H9 (cell line): ENCODE data around the gene DOCK9. TPM values are rescaled to one million over a fixed set of nuclear protein-coding genes. Genes with fewer than 3 reads are reported as not detected.
A peak's percentile ranks its signal among the peaks of the same experiment; 100 is the strongest.

ENCODE experiments used
- DNase-seq: peaks from one replicate; pipeline ENCODE4 v3.0.0-alpha.2; 2017
- H2AFZ ChIP-seq: one replicate; pipeline ENCODE4 v1.6.1; 2013; ENCODE audit warnings: mild to moderate bottlenecking, low read length, control low read depth, moderate library complexity
- H2AK5ac ChIP-seq: 2 replicates; pipeline ENCODE4 v1.6.1; 2013; ENCODE audit warnings: low read length, control low read depth, mixed read lengths; ENCODE audit not compliant: insufficient read length
- H2BK120ac ChIP-seq: one replicate; pipeline ENCODE4 v1.6.1; 2013; ENCODE audit warnings: low read depth, mild to moderate bottlenecking, low read length, control low read depth, inconsistent platforms; ENCODE audit not compliant: poor library complexity, severe bottlenecking
- H2BK12ac ChIP-seq: 2 replicates; pipeline ENCODE4 v1.6.1; 2013; ENCODE audit warnings: low read length, control low read depth, mixed read lengths, low read depth; ENCODE audit not compliant: insufficient read length
- H2BK15ac ChIP-seq: 2 replicates; pipeline ENCODE4 v1.6.1; 2013; ENCODE audit warnings: low read depth, low read length, control low read depth
- H2BK20ac ChIP-seq: one replicate; pipeline ENCODE4 v1.6.1; 2013; ENCODE audit warnings: low read depth, mild to moderate bottlenecking, low read length, control low read depth, inconsistent platforms; ENCODE audit not compliant: poor library complexity, severe bottlenecking
- H2BK5ac ChIP-seq: 2 replicates; pipeline ENCODE4 v1.6.1; 2013; ENCODE audit warnings: low read length, control low read depth, mixed read lengths; ENCODE audit not compliant: insufficient read length
- H3K14ac ChIP-seq: 2 replicates; pipeline ENCODE4 v1.6.1; 2013; ENCODE audit warnings: low read length, control low read depth; ENCODE audit not compliant: insufficient read depth
- H3K18ac ChIP-seq: 2 replicates; pipeline ENCODE4 v1.6.1; 2013; ENCODE audit warnings: low read depth, mild to moderate bottlenecking, mixed read lengths, low read length, control low read depth; ENCODE audit not compliant: insufficient read length
- H3K23ac ChIP-seq: 2 replicates; pipeline ENCODE4 v1.6.1; 2013; ENCODE audit warnings: low read length, control low read depth, mixed read lengths, low read depth; ENCODE audit not compliant: insufficient read length
- H3K23me2 ChIP-seq: 2 replicates; pipeline ENCODE4 v1.6.1; 2013; ENCODE audit warnings: low read depth, mild to moderate bottlenecking, mixed read lengths, low read length, control low read depth; ENCODE audit not compliant: insufficient read length, poor library complexity, severe bottlenecking
- H3K27ac ChIP-seq: 2 replicates; pipeline ENCODE4 v1.5.1; 2013; ENCODE audit warnings: low read length, control low read depth, mixed read lengths, low read depth; ENCODE audit not compliant: insufficient read length
- H3K27me3 ChIP-seq: 2 replicates; pipeline ENCODE4 v1.6.1; 2013; ENCODE audit warnings: low read length, control low read depth, inconsistent platforms; ENCODE audit not compliant: insufficient read depth
- H3K4ac ChIP-seq: 2 replicates; pipeline ENCODE4 v1.6.1; 2013; ENCODE audit warnings: low read depth, mild to moderate bottlenecking, control low read depth, inconsistent platforms, low read length, moderate library complexity
- H3K4me1 ChIP-seq: 2 replicates; pipeline ENCODE4 v1.6.1; 2013; ENCODE audit warnings: low read length, control low read depth, inconsistent platforms; ENCODE audit not compliant: insufficient read depth
- H3K4me2 ChIP-seq: 2 replicates; pipeline ENCODE4 v1.6.1; 2013; ENCODE audit warnings: low read length, control low read depth, mixed read lengths; ENCODE audit not compliant: insufficient read length, insufficient read depth
- H3K56ac ChIP-seq: 2 replicates; pipeline ENCODE4 v1.6.1; 2013; ENCODE audit warnings: low read depth, mild to moderate bottlenecking, mixed read lengths, low read length, control low read depth; ENCODE audit not compliant: insufficient read length
- H3K79me1 ChIP-seq: 2 replicates; pipeline ENCODE4 v1.6.1; 2013; ENCODE audit warnings: low read depth, mild to moderate bottlenecking, moderate library complexity, low read length, control low read depth, inconsistent platforms; ENCODE audit not compliant: insufficient read depth, poor library complexity, severe bottlenecking
- H3K79me2 ChIP-seq: 2 replicates; pipeline ENCODE4 v1.6.1; 2013; ENCODE audit warnings: low read length, control low read depth, inconsistent platforms; ENCODE audit not compliant: insufficient read depth
- H3K9ac ChIP-seq: 2 replicates; pipeline ENCODE4 v1.6.1; 2013; ENCODE audit warnings: low read length, control low read depth, mixed read lengths; ENCODE audit not compliant: insufficient read length; ENCODE audit errors: extremely low read depth
- H3K9me3 ChIP-seq: one replicate; pipeline ENCODE4 v1.6.1; 2013; ENCODE audit warnings: low read depth, low read length, inconsistent platforms; ENCODE audit not compliant: control insufficient read depth
- H3T11ph ChIP-seq: one replicate; pipeline ENCODE4 v1.6.1; 2013; ENCODE audit warnings: mild to moderate bottlenecking, low read length, control low read depth, inconsistent platforms
- H4K20me1 ChIP-seq: one replicate; pipeline ENCODE4 v1.6.1; 2013; ENCODE audit not compliant: control insufficient read depth, insufficient read length, insufficient read depth
- H4K5ac ChIP-seq: 2 replicates; pipeline ENCODE4 v1.6.1; 2013; ENCODE audit warnings: low read depth, mild to moderate bottlenecking, mixed read lengths, low read length, control low read depth; ENCODE audit not compliant: insufficient read length
- H4K8ac ChIP-seq: replicated peaks from 2 replicates; pipeline ENCODE4 v1.6.1; 2013; ENCODE audit warnings: low read length, control low read depth, mixed read lengths, low read depth; ENCODE audit not compliant: insufficient read length
- H4K91ac ChIP-seq: 2 replicates; pipeline ENCODE4 v1.6.1; 2013; ENCODE audit warnings: low read depth, mild to moderate bottlenecking, moderate library complexity, mixed read lengths, low read length, control low read depth; ENCODE audit not compliant: insufficient read length
- H3K27ac Mint-ChIP-seq, 3 experiments: 2 replicates in 2 of 3; 3 replicates in 1 of 3; pipeline ENCODE4 v1.8.0; 2020 to 2021; ENCODE audit warnings: mixed read lengths in 3 of 3, mild to moderate bottlenecking in 1 of 3, moderate library complexity in 1 of 3
- H3K27me3 Mint-ChIP-seq: 2 replicates; pipeline ENCODE4 v1.8.0; 2021; ENCODE audit warnings: low read depth, mild to moderate bottlenecking, moderate library complexity, mixed read lengths
- H3K36me3 Mint-ChIP-seq, 3 experiments: 2 replicates in 2 of 3; 3 replicates in 1 of 3; pipeline ENCODE4 v1.8.0; 2020 to 2021; ENCODE audit warnings: low read depth in 3 of 3, mixed read lengths in 3 of 3; ENCODE audit not compliant: insufficient read depth in 1 of 3
- H3K4me1 Mint-ChIP-seq, 2 experiments: 2 replicates each; pipeline ENCODE4 v1.8.0; 2020; ENCODE audit warnings: mixed read lengths in 2 of 2
- H3K4me3 Mint-ChIP-seq, 2 experiments: 2 replicates in 1 of 2; 3 replicates in 1 of 2; pipeline ENCODE4 v1.8.0; 2020 to 2021; ENCODE audit warnings: mild to moderate bottlenecking in 2 of 2, mixed read lengths in 2 of 2, moderate library complexity in 1 of 2
- H3K9me3 Mint-ChIP-seq, 2 experiments: 2 replicates in 1 of 2; 3 replicates in 1 of 2; pipeline ENCODE4 v1.8.0; 2020; ENCODE audit warnings: mild to moderate bottlenecking in 2 of 2, mixed read lengths in 2 of 2, moderate library complexity in 1 of 2
- CTCF ChIP-seq: fragments of 200-600 bp; sonication (generic); conservative IDR thresholded peaks from 3 replicates; pipeline ENCODE4 v1.8.0; 2021; ENCODE audit warnings: antibody characterized with exemption, mild to moderate bottlenecking
- WGBS: extraction: QIAGEN DNeasy Blood & Tissue Kit; methylation state at CpG from one replicate; pipeline ENCODE4 v1.1.7; 2013; ENCODE audit warnings: missing lambda C conversion rate, low lambda C conversion rate, mixed read lengths; ENCODE audit not compliant: insufficient read length; ENCODE audit errors: extremely low coverage; 5-methylcytosine and 5-hydroxymethylcytosine counted together
- total RNA-seq: library from RNA; stranded (reverse); gene quantifications from 2 replicates; pipeline ENCODE4 v1.2.1, GENCODE V29; 2021

DOCK9 gene
- total RNA-seq, 1 experiment from 2014 or later = 23.0 TPM

DNA sequence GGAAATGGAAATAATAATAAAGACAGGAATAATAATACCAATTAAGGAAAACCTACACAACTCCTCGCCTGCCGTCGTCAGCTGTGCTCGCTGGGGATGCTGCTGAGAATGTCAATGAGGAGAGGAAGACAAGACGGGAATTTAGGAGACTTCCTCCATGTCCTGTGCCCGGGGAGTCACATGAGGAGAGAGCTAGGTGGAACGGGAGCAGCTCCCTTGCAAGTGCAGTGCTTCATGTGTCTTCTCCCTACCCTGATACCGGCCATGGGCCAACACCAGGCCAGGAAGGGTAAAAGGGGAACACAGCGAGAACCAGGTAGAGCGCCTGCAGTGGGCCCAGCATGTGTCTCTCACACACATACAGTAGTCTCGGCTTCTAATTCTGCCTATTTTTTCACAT is 11.8 kb downstream of the DOCK9 start:
- no peaks in the 10 kb centered on the region for H3K23me2 ChIP-seq

More for the DNA sequence above, 11.8 kb downstream of the DOCK9 start:
- TF ChIP-seq CTCF = no peak
- Histone ChIP-seq H4K91ac (no peak overlapping the region), H3K18ac (no peak overlapping the region), H4K5ac (no peak overlapping the region), H3K9me3 (no peaks in the 10 kb centered on the region), H3K79me1 (no peaks in the 10 kb centered on the region), H3K23ac (no peak overlapping the region), H4K8ac (no peak overlapping the region), H3K4me2 (no peak overlapping the region), H2AFZ (no peak overlapping the region), H2BK5ac (no peak overlapping the region), H4K20me1 (no peaks in the 10 kb centered on the region), H2BK12ac (no peak overlapping the region), H3K79me2 (no peaks in the 10 kb centered on the region), H3K14ac (no peak overlapping the region), H2BK120ac (no peak overlapping the region), H2BK15ac (no peak overlapping the region), H3K27me3 (no peaks in the 10 kb centered on the region), H3K4me1 (0 out of 2 replicates have a peak, but pooled peaks cover 2% of the 10 kb centered on the region), H2BK20ac (no peak overlapping the region), H3K9ac (no peak overlapping the region), H3K56ac (no peak overlapping the region), H3K27ac (no peak overlapping the region), H3K4ac (no peak overlapping the region), H2AK5ac (no peak overlapping the region), H3T11ph (no peak overlapping the region)
- no peak for DNase-seq
- Mint-ChIP-seq H3K9me3 (no peaks in the 10 kb centered on the region), H3K36me3 (no peaks in the 10 kb centered on the region; a peak in 2 of 7 replicates), H3K4me3 (no peak overlapping the region), H3K27ac (peak overlapping the region in 1 of 3 experiments; percentile 21; a peak in 1 of 7 replicates), H3K4me1 (peaks cover 3 to 5% of the 10 kb centered on the region in 2 experiments; a peak in 2 of 4 replicates), H3K27me3 (no peaks in the 10 kb centered on the region)
- no CpG with 5 or more reads among the region's 11 CpGs for WGBS
